Pulmonary artery endothelial cell (primary cell): ENCODE results near the gene SRGN. TPM values are rescaled to one million over a fixed set of nuclear protein-coding genes. Genes with fewer than 3 reads are reported as not detected.
A peak's percentile ranks its signal among the peaks of the same experiment; 100 is the strongest.

Source experiments
- DNase-seq: peaks from one replicate; pipeline ENCODE4 v3.0.0-alpha.2; 2011; ENCODE audit warnings: low read depth, low spot score
- total RNA-seq: library from RNA; depleted of rRNA; stranded (reverse); fragments of >200 nt; gene quantifications from 2 replicates; pipeline ENCODE4 v1.2.3, GENCODE V29; 2014

SRGN gene
- total RNA-seq, 1 donor from 2014 or later, result 1,537 TPM

GRCh38 chr10:69090685-69091084, 2.8 kb downstream of the SRGN start:
- no peak for DNase-seq

DNA sequence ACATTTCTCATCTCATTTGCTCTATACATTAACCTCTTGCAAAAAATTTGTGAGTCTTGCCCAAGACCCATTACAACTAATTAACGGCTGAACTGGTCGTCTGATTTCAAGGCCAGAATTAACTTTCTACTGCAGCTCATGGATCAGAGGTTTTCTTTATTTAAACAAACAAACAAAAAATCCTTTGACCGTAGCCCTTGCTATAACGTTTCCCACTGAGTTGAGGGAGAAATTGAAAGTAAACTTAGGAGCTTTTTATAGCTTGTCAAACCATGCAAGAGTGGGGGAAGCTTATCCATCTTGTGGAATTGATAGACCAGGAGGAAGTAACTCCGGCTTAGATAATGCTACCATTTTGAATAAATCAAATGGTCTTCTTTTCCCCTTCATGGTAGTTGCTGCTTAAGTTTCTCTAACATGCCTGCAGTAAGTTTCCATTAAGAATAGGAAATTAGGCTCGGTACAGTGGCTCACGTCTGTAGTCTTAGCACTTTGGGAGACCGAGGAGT, 3.3 kb downstream of the SRGN start:
- no peak for DNase-seq

- DNase-seq, result peak; percentile 62
Observed at GRCh38 chr10:69092959-69093850, 5.3 kb downstream of the SRGN start.

GRCh38 chr10:69093933-69094332, 6.0 kb downstream of the SRGN start:
- DNase-seq, result no peak

DNA sequence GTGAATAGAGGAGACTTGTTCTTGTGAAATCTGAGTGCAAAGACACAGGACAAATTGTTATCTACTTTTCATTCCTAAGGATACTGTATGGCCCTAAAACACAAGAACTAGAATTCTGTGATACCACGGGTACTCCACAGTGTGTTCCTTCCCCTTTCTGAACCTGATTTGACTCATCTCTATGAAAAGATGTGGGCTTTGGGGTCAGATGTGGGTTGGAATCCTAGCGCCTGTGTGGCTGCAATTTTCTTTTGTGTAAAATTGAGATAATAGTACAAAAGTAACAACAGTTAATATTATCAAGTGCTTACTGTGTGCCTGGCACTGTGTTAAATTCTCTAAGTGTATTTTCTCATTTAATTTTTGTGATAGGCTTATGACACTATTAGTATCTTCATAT, 8.1 kb downstream of the SRGN start:
- no peak for DNase-seq

- DNase-seq, result no peak
Observed at GRCh38 chr10:69097729-69098128, 9.8 kb downstream of the SRGN start.

GRCh38 chr10:69100136-69100872, 12.4 kb downstream of the SRGN start:
- no peak for DNase-seq

DNA sequence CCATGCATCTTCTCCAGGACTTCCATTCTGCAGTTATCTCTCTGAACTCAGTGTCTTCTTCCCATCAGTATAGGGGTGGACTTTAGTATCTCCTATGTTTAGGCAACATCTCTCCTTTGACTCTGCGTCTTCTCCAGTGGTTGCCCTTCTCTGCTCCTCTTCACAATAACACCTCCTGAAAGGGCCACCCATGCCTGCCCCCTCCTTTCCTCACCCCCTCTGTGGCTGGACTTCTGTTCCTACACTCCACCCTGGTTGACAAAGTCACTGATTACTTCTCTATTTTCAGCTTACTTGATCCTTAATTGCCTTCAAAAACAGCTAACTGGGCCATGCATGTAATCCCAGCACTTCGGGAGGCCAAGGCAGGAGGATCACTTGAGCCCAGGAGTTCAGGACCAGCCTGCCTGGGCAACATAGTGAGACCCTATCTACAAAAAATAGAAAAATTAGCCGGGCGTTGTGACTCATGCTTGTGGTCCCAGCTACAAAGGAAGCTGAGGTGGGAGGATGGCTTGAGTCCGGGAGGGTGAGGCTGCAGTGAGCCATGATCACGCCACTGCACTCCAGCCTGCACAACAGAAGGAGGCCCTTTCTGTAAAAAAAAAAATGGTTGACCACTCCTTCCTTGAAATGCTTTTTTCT, 13.7 kb downstream of the SRGN start:
- no peak for DNase-seq

GRCh38 chr10:69102440-69102839, 14.5 kb downstream of the SRGN start:
- no peak for DNase-seq

DNA sequence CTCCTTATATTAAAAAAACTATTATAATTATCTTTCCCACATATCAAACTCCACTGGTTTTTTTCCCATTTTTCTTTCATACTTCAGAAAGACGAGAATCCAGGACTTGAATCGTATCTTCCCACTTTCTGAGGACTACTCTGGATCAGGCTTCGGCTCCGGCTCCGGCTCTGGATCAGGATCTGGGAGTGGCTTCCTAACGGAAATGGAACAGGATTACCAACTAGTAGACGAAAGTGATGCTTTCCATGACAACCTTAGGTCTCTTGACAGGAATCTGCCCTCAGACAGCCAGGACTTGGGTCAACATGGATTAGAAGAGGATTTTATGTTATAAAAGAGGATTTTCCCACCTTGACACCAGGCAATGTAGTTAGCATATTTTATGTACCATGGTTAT, 15.9 kb downstream of the SRGN start:
- DNase-seq, result no peak

GRCh38 chr10:69104994-69105790, 17.3 kb downstream of the SRGN start:
- DNase-seq, result no peak

GRCh38 chr10:69107176-69107490, 19.2 kb downstream of the SRGN start:
- DNase-seq, result no peak

DNA sequence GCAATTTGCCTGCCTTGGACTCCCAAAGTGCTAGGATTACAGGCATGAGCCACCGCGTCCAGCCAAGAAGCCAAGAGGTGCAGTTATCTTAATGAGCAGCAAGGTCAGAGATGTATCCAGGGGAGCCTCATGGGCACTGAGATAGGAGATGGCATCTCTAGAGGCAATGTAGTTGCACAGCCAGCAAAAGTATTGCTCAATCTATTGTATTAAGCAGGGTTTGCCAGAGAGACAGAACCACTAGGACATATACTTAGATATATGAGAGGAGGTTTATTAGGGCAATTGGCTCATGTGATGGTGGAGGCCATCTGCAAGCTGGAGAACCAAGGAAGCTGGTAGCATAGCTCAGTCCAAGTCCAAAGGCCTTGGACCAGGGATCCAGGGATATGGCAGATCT, 19.8 kb downstream of the SRGN start:
- DNase-seq, result no peak

- DNase-seq, result no peak
Observed at GRCh38 chr10:69119896-69120295, 32.0 kb downstream of the SRGN start.

DNA sequence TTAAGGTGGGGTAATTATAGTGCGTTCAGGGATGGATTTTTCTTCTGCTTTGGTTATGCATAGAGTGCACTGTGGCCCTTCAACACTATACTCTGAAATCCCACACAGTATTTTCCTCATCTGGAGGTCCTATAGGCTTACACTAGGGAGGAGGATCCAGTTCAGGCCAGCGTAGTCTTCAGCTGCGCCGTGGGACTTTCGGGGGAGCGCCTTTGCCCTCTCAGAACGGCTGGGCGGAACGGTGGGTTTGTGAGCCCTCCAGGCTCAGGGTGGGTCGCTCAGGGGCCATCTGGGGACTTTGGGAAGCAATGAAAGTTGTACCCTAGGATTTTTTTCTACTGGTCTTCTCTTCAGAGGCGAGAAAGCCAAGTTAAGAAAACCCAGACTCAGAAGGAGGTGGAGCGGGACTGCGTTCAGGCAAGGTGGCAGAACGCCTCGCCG, 35.4 kb downstream of the SRGN start:
- DNase-seq, result no peak

DNA sequence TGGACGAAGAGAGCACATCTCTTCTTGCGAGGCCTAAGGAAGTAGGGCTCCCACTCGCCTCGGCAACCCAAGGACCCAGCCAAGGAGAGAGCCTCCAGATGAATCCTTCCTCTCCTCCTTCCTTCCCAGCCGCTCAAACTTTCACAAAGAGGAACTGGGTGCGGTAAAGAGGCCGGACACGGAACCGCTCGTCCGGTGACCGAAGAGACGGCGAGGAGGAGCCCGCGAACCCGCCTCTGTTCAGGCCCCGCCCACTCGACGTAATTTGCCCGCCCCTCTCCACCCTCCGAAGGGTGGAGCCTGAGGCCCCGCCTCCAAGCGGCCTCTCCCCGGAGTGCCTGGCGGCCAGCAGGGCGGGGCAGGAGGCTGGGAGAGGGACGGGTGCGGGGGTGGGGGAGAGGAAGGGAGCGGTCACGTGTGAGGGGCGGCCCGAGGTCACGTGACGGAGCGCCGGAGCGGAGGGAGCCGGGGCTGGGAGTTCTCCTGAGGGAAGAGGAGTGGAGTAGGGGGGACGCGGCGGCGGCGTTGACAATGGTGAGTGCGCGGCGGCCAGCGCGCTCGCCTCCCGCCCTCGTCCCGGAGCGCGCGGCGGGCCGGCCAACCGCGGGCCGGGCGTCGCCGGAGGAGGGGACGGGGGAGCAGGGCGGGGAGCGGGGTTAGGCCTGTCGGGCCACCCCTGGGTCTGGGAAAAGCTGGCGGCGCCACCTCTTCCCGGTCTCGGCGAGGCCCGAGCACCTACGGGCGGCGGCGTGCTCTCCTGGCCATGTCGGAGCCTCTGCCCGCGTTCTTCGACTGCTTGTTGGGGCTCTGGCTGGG, 36.1 kb downstream of the SRGN start, which contains the start of gene VPS26A:
VPS26A (plus strand) TSS at position 432 of the 816 bp plus-strand sequence; CDS start at position 532, 100 bp downstream.
- peak; percentile 94 for DNase-seq

GRCh38 chr10:69124563-69125268, 36.8 kb downstream of the SRGN start:
- peak; percentile 35 for DNase-seq

DNA sequence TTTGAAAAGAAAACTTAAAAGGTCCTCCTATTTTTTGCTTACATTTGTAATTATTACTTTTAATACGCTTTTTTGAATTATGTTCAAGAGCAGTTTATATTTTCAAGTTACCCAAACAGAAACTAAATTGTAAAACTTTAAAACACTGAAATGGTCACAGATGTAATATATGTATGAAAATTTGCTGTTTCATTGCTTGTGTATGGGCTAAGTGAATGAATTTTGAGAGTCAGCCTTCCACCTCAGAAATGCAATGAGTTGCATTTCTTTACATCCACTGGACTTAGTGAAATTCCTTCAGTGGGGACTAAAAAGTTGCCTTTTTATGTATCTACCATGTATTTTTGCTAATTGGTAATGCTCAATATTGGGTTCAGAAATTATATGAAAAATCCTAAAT, 37.7 kb downstream of the SRGN start:
- no peak for DNase-seq

DNA sequence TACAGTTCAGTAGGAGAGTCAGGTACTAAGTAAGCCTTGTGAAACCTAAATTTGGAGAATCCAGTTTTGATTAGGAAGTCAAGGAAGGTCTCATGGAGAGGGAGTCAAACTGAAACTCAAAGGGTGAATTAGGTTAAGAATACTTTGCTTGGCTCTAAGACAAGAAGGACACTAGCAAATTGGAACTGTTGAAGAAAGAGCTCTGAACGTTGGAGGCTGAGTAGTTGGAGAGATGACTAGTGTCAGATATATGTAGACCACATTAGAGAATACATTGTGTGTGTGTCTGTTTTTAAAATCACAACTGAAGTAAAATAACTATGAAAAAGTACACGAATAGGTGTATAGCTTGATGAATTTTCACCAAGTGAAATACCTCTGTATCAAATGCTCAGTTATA, 42.3 kb downstream of the SRGN start:
- no peak for DNase-seq

- DNase-seq, result no peak
Observed at GRCh38 chr10:69139961-69140360, 52.1 kb downstream of the SRGN start.
